HT-29 (cell line): ENCODE results near the gene BHLHE40. TPM values are rescaled to one million over a fixed set of nuclear protein-coding genes. Genes with fewer than 3 reads are reported as not detected.
"Not testable (repeated sequence)": the region's sequence is repeated elsewhere in the genome, so short reads cannot be mapped to it uniquely, and the experiment has no call there.

ENCODE experiments used
- DNase-seq: peaks from one replicate; pipeline ENCODE4 v3.0.0-alpha.2; 2015; ENCODE audit warnings: low spot score
- total RNA-seq: library from RNA; depleted of rRNA; stranded (reverse); fragments of >200 nt; shearing (Covaris generic); gene quantifications from 2 replicates; pipeline ENCODE4 v1.2.3, GENCODE V29; 2014

Gene BHLHE40
- total RNA-seq, 1 experiment from 2014 or later, result 26.1 TPM

DNA sequence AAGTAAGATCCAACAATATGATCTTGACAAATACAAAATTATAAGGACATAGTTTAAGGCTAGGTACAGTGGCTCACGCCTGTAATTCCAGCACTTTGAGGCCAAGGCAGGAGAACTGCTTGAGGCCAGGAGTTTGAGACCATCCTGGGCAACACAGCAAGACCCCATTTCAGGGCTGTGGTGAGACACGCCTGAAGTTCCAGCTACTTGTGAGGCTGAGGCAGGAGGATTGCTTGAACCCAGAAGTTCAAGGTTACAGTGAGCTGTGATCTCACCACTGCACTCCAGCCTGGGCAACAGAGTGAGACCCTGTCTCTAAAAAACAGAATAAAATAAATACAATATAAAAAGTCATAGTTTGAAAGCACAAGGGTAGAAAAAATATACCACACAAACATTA, 17.4 kb upstream of the BHLHE40 start:
- not testable (repeated sequence) for DNase-seq

DNA sequence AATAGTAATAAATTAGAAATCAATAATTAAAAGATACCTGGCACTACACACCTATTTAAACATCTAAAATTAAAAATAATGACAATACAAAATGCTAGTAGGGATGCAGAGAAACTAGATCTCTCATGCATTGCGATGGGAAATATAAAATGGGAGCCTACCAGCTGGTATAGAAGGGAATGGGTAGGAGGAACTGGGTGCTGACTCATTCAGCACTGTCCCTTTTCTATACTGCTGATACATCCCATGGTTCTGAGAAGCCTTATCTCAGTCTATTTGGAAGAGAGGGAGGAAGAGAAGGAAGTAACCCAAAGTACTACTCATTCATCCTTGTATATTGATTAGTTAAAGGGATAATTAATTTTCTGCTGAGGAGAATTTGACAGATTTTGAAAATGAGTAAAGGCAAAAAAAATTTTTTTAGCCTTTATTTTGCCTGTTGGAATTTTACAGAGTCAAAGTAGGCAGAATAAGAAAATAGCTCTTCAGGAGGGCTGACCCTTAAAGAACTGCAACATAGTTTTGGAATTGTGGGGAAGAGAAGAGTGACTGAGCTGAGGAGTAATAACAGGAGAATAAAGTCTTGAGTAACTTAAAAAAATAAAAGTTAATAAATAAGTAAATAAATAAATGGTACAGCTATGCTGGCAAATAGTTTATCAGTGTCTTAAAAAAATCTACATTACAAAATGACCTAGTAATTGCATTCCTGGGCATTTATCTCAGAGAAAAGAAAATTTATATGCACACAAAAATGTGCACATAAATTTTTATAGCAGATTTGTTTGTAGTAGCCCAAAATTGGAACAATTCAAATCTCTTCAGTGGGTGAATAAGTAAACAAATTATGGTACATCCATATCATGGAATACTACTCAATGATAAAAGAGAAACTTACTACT, 15.3 kb upstream of the BHLHE40 start:
- DNase-seq, result no peak

DNA sequence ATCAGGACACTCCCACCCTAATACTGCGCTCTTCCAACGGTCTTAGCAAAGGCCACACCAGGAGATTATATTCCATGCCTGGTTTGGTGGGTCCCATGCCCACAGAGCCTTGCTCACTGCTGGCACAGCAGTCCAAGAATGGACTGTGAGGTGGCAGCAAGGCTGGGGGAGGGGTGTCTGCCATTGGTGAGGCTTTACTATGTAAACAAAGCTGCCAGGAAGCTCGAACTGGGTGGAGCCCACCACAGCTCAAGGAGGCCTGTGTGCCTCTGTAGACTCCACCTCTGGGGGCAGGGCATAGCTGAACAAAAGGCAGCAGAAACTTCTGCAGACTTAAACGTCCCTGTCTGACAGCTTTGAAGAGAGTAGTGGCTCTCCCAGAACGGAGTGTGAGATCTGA, 13.2 kb upstream of the BHLHE40 start:
- not testable (repeated sequence) for DNase-seq

DNA sequence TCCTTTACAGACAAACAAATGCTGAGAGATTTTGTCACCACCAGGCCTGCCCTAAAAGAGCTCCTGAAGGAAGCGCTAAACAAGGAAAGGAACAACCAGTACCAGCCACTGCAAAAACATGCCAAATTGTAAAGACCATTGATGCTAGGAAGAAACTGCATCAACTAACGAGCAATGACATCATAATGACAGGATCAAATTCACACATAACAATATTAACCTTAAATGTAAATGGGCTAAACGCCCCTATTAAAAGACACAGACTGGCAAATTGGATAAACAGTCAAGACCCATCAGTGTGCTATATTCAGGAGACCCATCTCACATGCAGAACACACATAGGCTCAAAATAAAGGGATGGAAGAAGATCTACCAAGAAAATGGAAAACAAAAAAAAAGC, 11.6 kb upstream of the BHLHE40 start:
- DNase-seq, result not testable (repeated sequence)

DNA sequence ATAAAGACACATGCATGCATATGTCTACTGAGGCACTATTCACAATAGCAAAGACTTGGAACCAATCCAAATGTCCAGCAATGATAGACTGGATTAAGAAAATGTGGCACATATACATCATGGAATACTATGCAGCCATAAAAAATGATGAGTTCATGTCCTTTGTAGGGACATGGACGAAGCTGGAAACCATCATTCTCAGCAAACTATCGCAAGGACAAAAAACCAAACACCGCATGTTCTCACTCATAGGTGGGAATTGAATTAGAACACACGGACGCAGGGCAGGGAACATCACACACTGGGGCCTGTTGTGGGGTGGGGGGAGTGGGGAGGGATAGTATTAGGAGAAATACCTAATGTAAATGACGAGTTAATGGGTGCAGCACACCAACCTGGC, 7.8 kb upstream of the BHLHE40 start:
- DNase-seq, result not testable (repeated sequence)

DNA sequence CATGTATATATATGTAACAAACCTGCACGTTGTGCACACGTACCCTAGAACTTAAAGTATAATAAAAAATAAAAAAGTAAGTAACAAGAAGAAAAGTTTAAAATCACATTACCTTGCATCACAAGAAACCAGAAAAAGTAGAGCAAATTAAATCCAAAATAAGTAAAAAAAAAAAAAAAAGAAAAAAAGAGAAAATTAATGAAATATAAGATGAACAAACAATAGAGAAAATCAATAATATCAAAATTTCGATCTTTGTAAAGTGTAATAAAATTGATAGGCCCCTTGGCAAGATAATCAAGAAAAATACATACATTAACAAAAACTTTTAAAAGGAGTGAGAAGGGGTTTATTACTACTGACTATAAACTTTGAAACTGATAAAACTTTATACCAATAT, 7.4 kb upstream of the BHLHE40 start:
- DNase-seq, result no peak

DNA sequence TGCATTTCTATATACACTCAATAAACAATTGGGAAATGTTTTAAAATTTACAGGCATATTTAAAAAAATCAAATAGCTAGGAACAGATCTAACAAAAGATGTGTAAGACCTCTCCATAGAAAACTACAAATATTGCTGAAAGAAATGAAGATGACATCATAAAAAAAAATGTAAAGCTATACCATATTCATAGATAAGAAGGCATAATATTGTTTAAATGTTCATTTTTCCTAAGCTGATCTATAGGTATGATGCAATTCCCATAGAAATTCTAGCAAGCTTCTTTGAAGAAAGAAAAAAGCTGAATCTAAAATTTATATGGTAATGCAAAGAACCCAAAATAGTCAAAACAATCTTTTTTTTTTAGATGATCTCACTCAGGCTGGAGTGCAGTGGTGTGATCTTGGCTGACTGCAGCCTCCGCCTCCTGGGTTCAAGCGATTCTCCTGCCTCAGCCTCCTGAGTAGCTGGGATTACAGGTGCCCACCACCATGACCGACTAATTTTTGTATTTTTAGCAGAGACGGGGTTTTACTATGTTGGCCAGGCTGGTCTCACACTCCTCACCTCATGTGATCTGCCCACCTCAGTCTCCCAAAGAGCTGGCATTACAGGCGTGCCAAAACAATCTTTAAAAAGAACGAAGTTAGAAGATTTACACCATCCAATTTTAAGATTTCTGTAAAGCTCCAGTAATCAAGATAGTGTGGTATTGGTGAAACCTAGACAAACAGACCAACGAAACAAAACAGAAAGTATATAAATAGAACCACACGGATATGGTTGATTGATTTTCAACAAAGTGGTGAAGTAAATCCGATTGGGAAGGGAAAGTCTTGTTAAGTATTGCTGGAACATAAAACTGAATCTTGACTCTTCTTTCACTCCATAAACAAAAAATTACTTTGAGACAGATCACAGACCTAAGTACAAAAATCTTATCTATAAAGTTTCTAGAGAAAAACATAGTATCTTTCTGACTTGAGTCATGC, 6.3 kb upstream of the BHLHE40 start:
- no peak for DNase-seq

DNA sequence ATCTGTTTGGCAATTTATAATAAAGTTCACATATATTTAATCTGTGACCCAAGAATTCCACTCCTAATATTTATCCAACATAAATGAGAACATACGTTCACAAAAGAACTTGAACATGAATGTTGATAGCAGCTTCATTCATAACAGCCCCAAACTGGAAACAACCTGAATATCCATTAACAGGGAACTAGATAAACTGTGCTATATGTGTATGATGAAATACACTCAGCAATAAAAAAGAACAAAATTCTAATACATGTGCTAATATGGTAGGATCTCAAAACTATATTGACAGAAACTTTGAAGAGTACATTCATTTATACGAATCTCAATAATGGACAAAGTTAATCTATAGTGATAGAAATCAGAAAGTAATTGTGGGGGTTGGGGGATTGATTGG, 5.1 kb upstream of the BHLHE40 start:
- no peak for DNase-seq

DNA sequence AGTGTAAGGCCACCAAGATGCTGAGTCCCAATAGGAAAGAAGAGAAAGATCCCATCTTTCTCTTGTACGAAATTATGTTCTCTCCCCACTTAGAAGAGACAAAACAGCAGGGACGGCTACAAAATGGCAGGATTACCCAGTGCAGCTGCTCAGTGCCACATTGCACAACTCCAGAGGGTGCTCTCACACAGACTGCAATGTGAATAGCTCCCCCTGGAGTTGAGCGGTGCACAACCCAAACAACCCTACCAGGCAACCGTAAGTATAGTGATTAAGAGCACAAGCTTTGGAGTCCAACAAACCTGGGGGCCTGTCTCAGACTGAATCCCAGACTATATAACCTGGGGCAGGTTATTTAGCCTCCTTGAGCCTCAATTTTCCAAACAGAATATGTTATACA, 3.1 kb upstream of the BHLHE40 start:
- peak; percentile 67 for DNase-seq

DNA sequence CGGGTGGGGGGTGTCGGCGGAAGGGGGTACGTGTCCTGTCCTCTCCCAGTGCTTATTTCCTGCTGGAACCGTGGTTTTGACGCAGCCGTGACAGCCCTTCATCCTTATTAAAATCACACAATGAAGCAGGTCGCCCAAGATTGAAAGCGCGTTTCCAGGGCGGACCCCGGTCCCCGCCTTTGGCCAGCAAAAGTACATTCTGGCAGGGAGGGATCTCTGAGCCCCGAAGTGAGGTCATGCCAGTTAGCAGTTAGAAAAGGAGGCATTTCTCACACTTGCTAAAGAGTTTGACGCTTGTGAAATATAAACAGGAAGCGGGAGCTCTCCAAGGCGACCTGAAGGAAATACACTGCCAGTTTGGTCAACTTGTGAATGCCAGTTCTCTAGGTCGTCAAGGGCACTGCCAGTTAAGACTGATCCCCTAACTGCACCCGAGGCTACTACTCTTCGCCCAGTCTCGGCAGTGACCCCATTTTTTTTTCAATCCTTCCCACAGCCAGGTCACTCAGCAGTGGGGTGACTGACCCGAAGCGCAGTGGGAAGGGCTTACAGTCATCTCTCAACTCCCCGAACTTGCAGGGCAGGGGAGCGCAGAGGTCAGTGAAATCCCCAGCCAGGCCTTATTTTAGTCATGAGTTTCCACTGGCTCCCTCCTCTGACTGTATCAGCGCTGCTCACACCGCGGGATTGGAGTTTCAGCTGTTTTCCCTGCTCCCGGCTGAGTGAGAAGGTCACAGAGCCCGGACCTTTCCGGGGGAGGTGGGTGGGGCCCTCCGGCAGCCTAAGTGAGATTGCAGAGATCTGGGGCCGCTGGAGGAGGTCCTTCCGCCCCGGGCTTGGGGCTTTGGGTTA, 2.0 kb upstream of the BHLHE40 start:
- peak; percentile 49 for DNase-seq

DNA sequence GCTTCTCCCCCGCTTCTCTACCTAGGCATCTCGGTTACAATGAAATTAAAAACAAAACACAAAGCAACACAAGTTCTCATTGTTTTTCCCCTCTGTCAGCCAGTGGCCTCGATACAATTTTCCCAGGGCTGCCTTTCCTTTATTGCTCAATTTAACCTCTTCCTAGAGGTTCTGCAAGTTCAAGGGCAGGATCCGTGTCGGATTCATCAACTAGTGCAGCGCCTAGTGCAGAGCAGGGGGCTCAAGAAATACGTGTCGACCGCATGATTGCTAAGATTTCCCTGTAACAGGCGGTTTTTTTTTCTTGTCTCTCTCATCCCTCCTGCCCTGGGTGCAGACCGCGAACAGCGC, 1.4 kb upstream of the BHLHE40 start:
- no peak for DNase-seq

DNA sequence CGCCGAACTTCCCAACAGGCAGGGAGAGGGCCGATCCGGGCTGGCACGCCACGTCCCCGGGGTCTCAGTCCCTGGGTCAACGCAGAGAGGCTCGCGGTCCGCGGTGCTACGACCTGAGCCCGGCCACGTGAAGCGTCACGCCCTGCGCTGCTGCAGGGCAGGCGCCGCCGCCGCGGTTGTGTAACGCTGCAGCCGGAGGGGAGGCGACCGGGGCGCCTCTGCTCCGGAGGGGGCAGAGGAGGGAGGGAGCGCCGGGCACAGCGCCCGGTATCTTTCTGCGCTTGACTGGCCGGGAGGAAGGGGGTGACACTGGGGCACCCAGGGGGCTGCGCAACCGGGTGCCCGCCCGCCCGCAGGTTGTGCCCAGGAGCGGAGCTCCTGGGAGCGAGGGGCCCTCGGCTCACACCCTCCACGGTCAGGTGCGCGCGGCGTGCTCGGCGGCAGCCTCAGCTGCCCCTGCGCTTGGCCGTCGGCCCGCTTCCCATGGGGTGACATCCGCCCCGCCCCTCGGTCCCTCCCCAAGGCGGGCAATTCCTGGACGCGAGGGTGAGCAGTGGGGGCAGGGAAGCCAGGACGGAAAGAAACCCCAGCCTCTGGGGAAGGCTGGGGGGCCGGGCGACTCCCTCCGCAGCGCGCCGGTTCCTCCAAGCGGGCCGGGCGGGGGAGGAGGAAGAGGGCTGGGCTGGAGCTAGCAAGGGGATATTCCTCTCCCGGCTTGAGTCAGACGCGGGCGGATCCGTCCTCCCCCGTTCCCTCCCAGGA, 852 bp upstream of the BHLHE40 start:
- peak; percentile 82 for DNase-seq

DNA sequence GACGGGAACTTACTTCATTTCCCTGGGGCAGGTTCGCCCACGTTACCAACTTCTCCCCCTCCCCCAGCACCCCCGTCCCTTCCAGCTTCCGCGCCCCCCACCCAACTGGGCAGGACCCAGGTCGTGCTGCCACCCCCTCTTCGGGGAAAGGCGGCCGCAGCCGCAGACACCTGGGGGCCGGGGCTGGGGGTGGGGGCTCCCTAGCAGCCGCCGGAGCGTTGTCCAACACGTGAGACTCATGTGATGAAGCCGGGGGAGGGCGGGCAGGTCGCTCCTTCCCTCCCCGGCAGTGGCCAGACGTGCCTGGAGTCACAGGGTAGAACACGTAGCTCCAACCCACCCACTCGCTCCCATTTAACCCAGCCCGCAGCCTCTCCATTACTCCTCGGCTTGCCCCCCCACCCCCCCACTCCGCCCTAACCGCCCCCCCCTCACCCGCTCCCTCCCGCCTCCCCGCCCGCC, 240 bp upstream of the BHLHE40 start:
- peak; percentile 73 for DNase-seq

DNA sequence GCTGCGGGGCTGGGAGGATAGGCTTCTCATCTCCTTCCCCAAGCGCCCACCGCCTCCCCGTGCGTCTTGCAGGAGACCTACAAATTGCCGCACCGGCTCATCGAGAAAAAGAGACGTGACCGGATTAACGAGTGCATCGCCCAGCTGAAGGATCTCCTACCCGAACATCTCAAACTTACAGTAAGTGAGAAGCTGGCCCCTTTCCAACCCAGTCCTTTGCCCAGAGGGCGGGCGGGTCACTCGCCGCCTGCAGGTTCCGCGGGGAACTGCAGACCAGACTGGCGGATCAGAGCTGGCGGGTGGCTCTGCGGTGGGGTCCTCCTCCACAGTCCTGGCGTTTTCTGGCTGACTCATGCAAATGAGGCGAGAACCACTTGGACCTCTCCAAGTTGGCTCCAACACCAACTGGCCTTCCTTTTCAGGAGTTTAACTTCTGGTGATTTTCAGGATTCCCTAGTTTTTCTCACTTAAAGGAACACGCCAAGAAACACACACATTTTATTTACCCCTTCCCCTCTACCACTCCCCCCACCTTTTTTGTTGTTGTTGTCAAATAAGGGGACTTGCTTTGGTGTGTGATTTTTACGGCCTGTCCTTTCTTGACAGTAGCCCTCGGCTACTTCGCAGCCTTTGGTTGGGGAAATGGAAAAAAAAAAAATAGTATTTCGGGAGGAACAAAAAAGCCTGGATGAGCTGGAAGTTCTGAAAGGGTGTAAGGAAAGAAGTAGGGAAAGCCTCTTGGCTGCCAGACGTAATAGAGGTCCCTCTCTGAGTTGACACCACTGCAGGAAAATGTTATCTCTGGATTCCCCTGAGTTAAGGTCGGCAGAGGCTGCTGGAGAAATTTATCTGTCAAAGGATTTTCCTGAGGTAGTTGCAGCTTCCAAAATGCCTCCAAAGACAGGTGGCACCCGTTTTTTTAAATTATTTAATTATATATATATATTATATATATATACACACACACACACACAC, 1.3 kb downstream of the BHLHE40 start:
- peak; percentile 83 for DNase-seq

DNA sequence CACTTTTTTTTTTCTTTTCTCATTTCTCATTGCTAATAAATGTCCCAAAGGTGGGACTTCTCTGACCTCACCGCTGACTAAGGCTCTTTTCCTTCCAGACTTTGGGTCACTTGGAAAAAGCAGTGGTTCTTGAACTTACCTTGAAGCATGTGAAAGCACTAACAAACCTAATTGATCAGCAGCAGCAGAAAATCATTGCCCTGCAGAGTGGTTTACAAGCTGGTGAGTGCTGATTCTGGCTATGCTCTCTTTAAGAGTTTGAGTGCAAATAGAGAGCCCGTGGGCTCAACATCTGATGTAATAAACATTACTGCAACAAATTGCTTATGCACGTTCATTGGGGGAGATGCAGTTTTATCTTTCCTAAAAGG, 2.0 kb downstream of the BHLHE40 start:
- no peak for DNase-seq

DNA sequence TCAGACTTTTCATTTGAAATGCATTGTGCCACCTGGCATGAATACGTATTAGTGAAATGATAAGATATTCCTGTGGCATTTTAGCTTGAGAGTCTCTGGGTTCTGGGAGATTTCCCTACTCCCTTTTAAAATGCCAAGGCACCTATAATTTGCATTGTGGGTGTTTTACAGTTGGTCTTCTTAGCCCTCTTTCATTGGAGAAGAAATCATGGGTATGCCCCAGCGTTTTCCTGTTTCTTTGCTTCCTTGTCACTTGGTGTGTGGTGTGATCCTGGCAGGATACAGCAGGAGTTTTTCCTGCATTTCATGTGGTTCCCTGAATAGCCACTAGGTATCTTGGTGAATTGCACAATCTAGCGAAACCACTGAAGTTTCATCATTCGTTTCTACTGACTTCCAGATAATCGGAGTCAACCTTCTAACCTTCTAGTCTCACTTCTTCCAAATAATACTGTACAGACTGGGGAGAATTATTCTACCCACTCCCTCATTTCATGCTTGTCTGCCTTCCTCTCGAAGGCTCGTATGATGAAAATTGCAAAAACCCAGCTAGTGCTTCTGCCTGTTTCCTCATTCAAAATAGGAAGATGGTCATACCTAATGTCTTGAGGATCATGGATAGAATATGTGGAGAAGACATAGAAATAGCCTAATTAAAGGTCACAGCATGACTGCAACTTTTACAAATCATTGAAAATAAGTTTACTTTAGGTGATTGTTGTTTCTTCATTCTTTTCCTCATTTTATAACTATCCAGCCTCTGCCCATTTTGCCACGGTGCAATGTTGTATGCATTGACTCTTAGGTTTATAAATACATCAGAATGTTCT, 2.6 kb downstream of the BHLHE40 start:
- DNase-seq, result peak; percentile 48

DNA sequence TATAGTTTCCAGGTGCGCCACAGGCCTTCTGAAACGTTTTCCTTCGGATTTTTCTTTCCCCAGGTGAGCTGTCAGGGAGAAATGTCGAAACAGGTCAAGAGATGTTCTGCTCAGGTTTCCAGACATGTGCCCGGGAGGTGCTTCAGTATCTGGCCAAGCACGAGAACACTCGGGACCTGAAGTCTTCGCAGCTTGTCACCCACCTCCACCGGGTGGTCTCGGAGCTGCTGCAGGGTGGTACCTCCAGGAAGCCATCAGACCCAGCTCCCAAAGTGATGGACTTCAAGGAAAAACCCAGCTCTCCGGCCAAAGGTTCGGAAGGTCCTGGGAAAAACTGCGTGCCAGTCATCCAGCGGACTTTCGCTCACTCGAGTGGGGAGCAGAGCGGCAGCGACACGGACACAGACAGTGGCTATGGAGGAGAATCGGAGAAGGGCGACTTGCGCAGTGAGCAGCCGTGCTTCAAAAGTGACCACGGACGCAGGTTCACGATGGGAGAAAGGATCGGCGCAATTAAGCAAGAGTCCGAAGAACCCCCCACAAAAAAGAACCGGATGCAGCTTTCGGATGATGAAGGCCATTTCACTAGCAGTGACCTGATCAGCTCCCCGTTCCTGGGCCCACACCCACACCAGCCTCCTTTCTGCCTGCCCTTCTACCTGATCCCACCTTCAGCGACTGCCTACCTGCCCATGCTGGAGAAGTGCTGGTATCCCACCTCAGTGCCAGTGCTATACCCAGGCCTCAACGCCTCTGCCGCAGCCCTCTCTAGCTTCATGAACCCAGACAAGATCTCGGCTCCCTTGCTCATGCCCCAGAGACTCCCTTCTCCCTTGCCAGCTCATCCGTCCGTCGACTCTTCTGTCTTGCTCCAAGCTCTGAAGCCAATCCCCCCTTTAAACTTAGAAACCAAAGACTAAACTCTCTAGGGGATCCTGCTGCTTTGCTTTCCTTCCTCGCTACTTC, 3.8 kb downstream of the BHLHE40 start:
- DNase-seq, result no peak
